Kidney epithelial cell (primary cell): Measurements from ENCODE around the gene TOP1. TPM values are rescaled to one million over a fixed set of nuclear protein-coding genes. Genes with fewer than 3 reads are reported as not detected.

Experiments
- DNase-seq: peaks from one replicate; pipeline ENCODE4 v3.0.0-alpha.2; 2010; ENCODE audit warnings: low read depth
- H3K27me3 ChIP-seq: 2 replicates; pipeline ENCODE4 v1.6.0; 2011; ENCODE audit warnings: low read length; ENCODE audit not compliant: control insufficient read depth, insufficient read depth
- H3K36me3 ChIP-seq: 2 replicates; pipeline ENCODE4 v1.5.1; 2011; ENCODE audit warnings: low read length; ENCODE audit not compliant: control insufficient read depth, insufficient read depth
- H3K4me3 ChIP-seq: 2 replicates; pipeline ENCODE4 v1.5.1; 2011; ENCODE audit warnings: low read depth, mild to moderate bottlenecking, control low read depth, low read length
- CTCF ChIP-seq: IDR thresholded peaks from 2 replicates; pipeline ENCODE4 v1.5.1; 2011; ENCODE audit warnings: mild to moderate bottlenecking, moderate library complexity, low read length, control low read depth, inconsistent platforms; ENCODE audit not compliant: insufficient read depth, poor library complexity, severe bottlenecking
- total RNA-seq: library from RNA; depleted of rRNA; stranded (reverse); fragments of >200 nt; gene quantifications from 2 replicates; pipeline ENCODE4 v1.2.3, GENCODE V29; 2015

TOP1 gene
- total RNA-seq, 1 donor from 2014 or later, result 38.0 TPM

GRCh38 chr20:41143354-41143753, 114.7 kb downstream of the TOP1 start:
- Histone ChIP-seq H3K27me3 (no peaks in the 10 kb centered on the region), H3K4me3 (no peak overlapping the region), H3K36me3 (no peaks in the 10 kb centered on the region)
- no peak for TF ChIP-seq CTCF
- DNase-seq, result no peak

- Histone ChIP-seq H3K27me3 (no peaks in the 10 kb centered on the region), H3K4me3 (no peak overlapping the region), H3K36me3 (no peaks in the 10 kb centered on the region)
- no peak for TF ChIP-seq CTCF
- DNase-seq, result no peak
Observed at GRCh38 chr20:41145317-41145716, 116.7 kb downstream of the TOP1 start.

GRCh38 chr20:41145821-41146620, 117.4 kb downstream of the TOP1 start:
- H3K36me3 ChIP-seq, result no peaks in the 10 kb centered on the region
- no peak for DNase-seq
- no peaks in the 10 kb centered on the region for H3K27me3 ChIP-seq
- no peak for TF ChIP-seq CTCF
- H3K4me3 ChIP-seq, result no peak overlapping the region

- no peak overlapping the region for H3K4me3 ChIP-seq
- no peaks in the 10 kb centered on the region for H3K36me3 ChIP-seq
- no peak for TF ChIP-seq CTCF
- no peak for DNase-seq
- H3K27me3 ChIP-seq, result no peaks in the 10 kb centered on the region
Observed at GRCh38 chr20:41147767-41148191, 119.2 kb downstream of the TOP1 start.

GRCh38 chr20:41148942-41149341, 120.3 kb downstream of the TOP1 start:
- Histone ChIP-seq H3K36me3 (no peaks in the 10 kb centered on the region), H3K27me3 (no peaks in the 10 kb centered on the region), H3K4me3 (no peak overlapping the region)
- no peak for DNase-seq
- TF ChIP-seq CTCF, result no peak

- no peak for DNase-seq
- Histone ChIP-seq H3K4me3 (no peak overlapping the region), H3K36me3 (no peaks in the 10 kb centered on the region), H3K27me3 (no peaks in the 10 kb centered on the region)
- TF ChIP-seq CTCF, result no peak
Observed at GRCh38 chr20:41150664-41151063, 122.0 kb downstream of the TOP1 start.
